Calu3 (cell line): ENCODE results near the gene ZNF296. TPM values are rescaled to one million over a fixed set of nuclear protein-coding genes. Genes with fewer than 3 reads are reported as not detected.

Source experiments
- BruUV-seq: library from RNA; stranded (reverse); fragments of 400-500 nt; replicated peaks from 2 replicates; lab custom pipeline; 2021; lab: Mats Ljungman, UMichigan
- CTCF ChIA-PET: fragments of 300-600 bp; sonication (Branson Sonifier 250); formaldehyde crosslinking; loops from one replicate; lab custom pipeline; 2022; ENCODE audit warnings: antibody characterized with exemption; lab: Charles Lee
- DNase-seq: peaks from one replicate; pipeline ENCODE4 v3.0.0; 2022
- H3K27ac Mint-ChIP-seq: one replicate; pipeline ENCODE4 v1.8.0; 2022; ENCODE audit warnings: mixed read lengths; ENCODE audit not compliant: unreplicated experiment
- H3K27me3 Mint-ChIP-seq: one replicate; pipeline ENCODE4 v1.8.0; 2022; ENCODE audit warnings: mixed read lengths; ENCODE audit not compliant: unreplicated experiment
- H3K36me3 Mint-ChIP-seq: one replicate; pipeline ENCODE4 v1.8.0; 2022; ENCODE audit warnings: mild to moderate bottlenecking, moderate library complexity, mixed read lengths; ENCODE audit not compliant: insufficient read depth, unreplicated experiment
- H3K4me1 Mint-ChIP-seq: one replicate; pipeline ENCODE4 v1.8.0; 2022; ENCODE audit warnings: mild to moderate bottlenecking, low read depth, mixed read lengths; ENCODE audit not compliant: unreplicated experiment
- H3K4me3 Mint-ChIP-seq: one replicate; pipeline ENCODE4 v1.8.0; 2022; ENCODE audit warnings: mild to moderate bottlenecking, low read depth, moderate library complexity, mixed read lengths; ENCODE audit not compliant: unreplicated experiment
- H3K9me3 Mint-ChIP-seq: one replicate; pipeline ENCODE4 v1.8.0; 2022; ENCODE audit warnings: low read depth, mixed read lengths; ENCODE audit not compliant: unreplicated experiment
- CTCF ChIP-seq: fragments of 200-600 bp; IDR thresholded peaks from one replicate; pipeline ENCODE4 v1.8.0; 2022; ENCODE audit warnings: antibody characterized with exemption; ENCODE audit not compliant: unreplicated experiment
- intact Hi-C: fragments of 100-400 bp; cut with micrococcal nuclease; formaldehyde crosslinking; loops from one replicate; pipeline ENCODE4 v1.10.0; 2022; ENCODE audit not compliant: unreplicated experiment
- total RNA-seq: library from RNA; stranded (reverse); gene quantifications from 2 replicates; pipeline ENCODE4 v1.2.3, GENCODE V29; 2022

Gene ZNF296
- total RNA-seq, 1 experiment from 2014 or later = 5.3 TPM

- no peaks in the 10 kb centered on the region for H3K9me3 Mint-ChIP-seq
- CTCF ChIA-PET = interaction anchor here (0.6 to 1.1 kb wide), 2 partner anchors 16 to 90 kb away, joined by 3 read pairs; no protein-coding TSS in a partner anchor
- intact Hi-C loops = loop anchor here (5.0 kb wide), 1 partner anchor 37 kb away; no protein-coding TSS in a partner anchor
- TF ChIP-seq CTCF = no peak
- peak overlapping the region; percentile 96 for H3K27ac Mint-ChIP-seq
- no peaks in the 10 kb centered on the region for H3K27me3 Mint-ChIP-seq
- DNase-seq = no peak
- peak overlapping the region; percentile 77 for H3K4me3 Mint-ChIP-seq
- H3K4me1 Mint-ChIP-seq = peaks cover 26% of the 10 kb centered on the region
- BruUV-seq = no TSS peak
- peaks cover 72% of the 10 kb centered on the region for H3K36me3 Mint-ChIP-seq
These were observed 14.3 kb upstream of the ZNF296 start for GRCh38 chr19:45090606-45091005.

- peaks cover 73% of the 10 kb centered on the region for H3K36me3 Mint-ChIP-seq
- H3K4me3 Mint-ChIP-seq = no peak overlapping the region
- CTCF ChIA-PET = interaction anchor here (0.6 kb wide), 1 partner anchor 90 kb away, joined by 3 read pairs; no protein-coding TSS in a partner anchor
- no peaks in the 10 kb centered on the region for H3K27me3 Mint-ChIP-seq
- peaks cover 25% of the 10 kb centered on the region for H3K4me1 Mint-ChIP-seq
- no peaks in the 10 kb centered on the region for H3K9me3 Mint-ChIP-seq
- intact Hi-C loops = loop anchor here (5.0 kb wide), 1 partner anchor 37 kb away; no protein-coding TSS in a partner anchor
- DNase-seq = no peak
- no TSS peak for BruUV-seq
- H3K27ac Mint-ChIP-seq = no peak overlapping the region
- no peak for TF ChIP-seq CTCF
These were observed 13.8 kb upstream of the ZNF296 start for GRCh38 chr19:45090034-45090433.

- Mint-ChIP-seq H3K27ac (no peak overlapping the region), H3K9me3 (no peaks in the 10 kb centered on the region), H3K4me1 (peaks cover 8% of the 10 kb centered on the region), H3K27me3 (no peaks in the 10 kb centered on the region), H3K4me3 (no peak overlapping the region), H3K36me3 (peaks cover 55% of the 10 kb centered on the region)
- TF ChIP-seq CTCF = no peak
- intact Hi-C loops = no loop called here
- CTCF ChIA-PET = no interaction called here
- BruUV-seq = no TSS peak
- DNase-seq = no peak
These were observed 11.3 kb upstream of the ZNF296 start for GRCh38 chr19:45087531-45087930.

GRCh38 chr19:45086480-45086879 is 10.2 kb upstream of the ZNF296 start:
- H3K9me3 Mint-ChIP-seq = no peaks in the 10 kb centered on the region
- no peaks in the 10 kb centered on the region for H3K27me3 Mint-ChIP-seq
- no peak overlapping the region for H3K4me3 Mint-ChIP-seq
- peaks cover 18% of the 10 kb centered on the region for H3K4me1 Mint-ChIP-seq
- no peak for TF ChIP-seq CTCF
- intact Hi-C loops = no loop called here
- no peak overlapping the region for H3K27ac Mint-ChIP-seq
- no TSS peak for BruUV-seq
- peaks cover 55% of the 10 kb centered on the region for H3K36me3 Mint-ChIP-seq
- DNase-seq = no peak
- CTCF ChIA-PET = no interaction called here
